CD4-positive, alpha-beta T cell treated with Interleukin-15 for 1 hour (primary cell): Measurements from ENCODE around the gene HCN3.
A peak's percentile ranks its signal among the peaks of the same experiment; 100 is the strongest.
"Not testable (repeated sequence)": the region's sequence is repeated elsewhere in the genome, so short reads cannot be mapped to it uniquely, and the experiment has no call there.

Experiments
- DNase-seq: peaks from one replicate; pipeline ENCODE4 v3.0.0-alpha.2; 2020

HCN3 gene

GRCh38 chr1:155277070-155277901 is at the start of gene HCN3:
Gene HCN3, plus strand, starts transcription at chr1:155277463. Its CDS starts 128 bp downstream, at chr1:155277591.
- peak; percentile 94 for DNase-seq

- no peak for DNase-seq
Measured at GRCh38 chr1:155228096-155228427, 49.2 kb upstream of the HCN3 start.

GRCh38 chr1:155231302-155231701 is 46.0 kb upstream of the HCN3 start:
- DNase-seq, result not testable (repeated sequence)

- not testable (repeated sequence) for DNase-seq
Measured at GRCh38 chr1:155232001-155232978, 45.0 kb upstream of the HCN3 start.

GRCh38 chr1:155233502-155233901 is 43.8 kb upstream of the HCN3 start:
- DNase-seq, result not testable (repeated sequence)

- not testable (repeated sequence) for DNase-seq
Measured at GRCh38 chr1:155235375-155235774, 41.9 kb upstream of the HCN3 start.

GRCh38 chr1:155236451-155236850 is 40.8 kb upstream of the HCN3 start:
- DNase-seq, result no peak

- DNase-seq, result peak; percentile 71
Measured at GRCh38 chr1:155241069-155241679, 36.1 kb upstream of the HCN3 start.

GRCh38 chr1:155241841-155242264 is 35.4 kb upstream of the HCN3 start:
- peak; percentile 54 for DNase-seq

GRCh38 chr1:155242805-155243358 is 34.4 kb upstream of the HCN3 start:
- no peak for DNase-seq

GRCh38 chr1:155244368-155245162 is 32.7 kb upstream of the HCN3 start:
- DNase-seq, result peak; percentile 97

GRCh38 chr1:155245163-155245524 is 32.1 kb upstream of the HCN3 start:
- no peak for DNase-seq

GRCh38 chr1:155246796-155247195 is 30.5 kb upstream of the HCN3 start:
- DNase-seq, result not testable (repeated sequence)

GRCh38 chr1:155247667-155248553 is 29.4 kb upstream of the HCN3 start:
- no peak for DNase-seq

GRCh38 chr1:155250246-155250632 is 27.0 kb upstream of the HCN3 start:
- peak; percentile 20 for DNase-seq

- peak; percentile 93 for DNase-seq
Measured at GRCh38 chr1:155250633-155251449, 26.4 kb upstream of the HCN3 start.

GRCh38 chr1:155251566-155251965 is 25.7 kb upstream of the HCN3 start:
- DNase-seq, result no peak

- no peak for DNase-seq
Measured at GRCh38 chr1:155253208-155253607, 24.1 kb upstream of the HCN3 start.

GRCh38 chr1:155253797-155254196 is 23.5 kb upstream of the HCN3 start:
- no peak for DNase-seq

GRCh38 chr1:155254228-155254713 is 23.0 kb upstream of the HCN3 start:
- no peak for DNase-seq
